IPS-15b (cell line): ENCODE data around the gene XIRP2.
"Not testable (repeated sequence)": the region's sequence is repeated elsewhere in the genome, so short reads cannot be mapped to it uniquely, and the experiment has no call there.

ENCODE experiments used
- H3K27me3 ChIP-seq: one replicate; pipeline ENCODE4 v1.6.1; 2013; ENCODE audit warnings: low read length; ENCODE audit not compliant: control insufficient read depth, insufficient read depth
- H3K36me3 ChIP-seq: one replicate; pipeline ENCODE4 v1.6.1; 2013; ENCODE audit warnings: low read length; ENCODE audit not compliant: control insufficient read depth, insufficient read depth
- H3K4me1 ChIP-seq: one replicate; pipeline ENCODE4 v1.6.1; 2013; ENCODE audit warnings: mild to moderate bottlenecking, low read length; ENCODE audit not compliant: control insufficient read depth, insufficient read depth
- H3K4me3 ChIP-seq: one replicate; pipeline ENCODE4 v1.5.1; 2013; ENCODE audit warnings: low read depth, low read length
- H3K9ac ChIP-seq: one replicate; pipeline ENCODE4 v1.6.1; 2013; ENCODE audit warnings: low read depth, mild to moderate bottlenecking, low read length
- H3K9me3 ChIP-seq: one replicate; pipeline ENCODE4 v1.6.1; 2013; ENCODE audit warnings: mild to moderate bottlenecking, low read length; ENCODE audit not compliant: control insufficient read depth, insufficient read depth

Gene XIRP2

DNA sequence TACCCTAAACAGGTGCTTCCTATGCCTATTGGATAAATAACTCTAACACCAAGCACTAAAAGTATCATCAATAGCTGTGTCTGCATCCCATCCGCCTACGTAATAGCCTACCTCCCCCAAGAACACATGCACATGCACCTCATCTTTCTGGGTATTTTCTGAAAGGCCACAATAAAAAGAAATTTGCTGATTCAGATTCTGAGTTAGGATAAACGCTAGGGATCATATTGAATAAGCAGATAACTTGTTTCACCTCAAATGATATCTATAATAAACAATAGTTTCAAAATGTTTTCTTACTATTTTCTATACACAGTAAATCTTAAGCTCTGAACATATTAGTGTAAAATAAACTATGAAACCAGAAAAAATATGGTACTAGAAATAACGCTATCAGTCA, 112.9 kb downstream of the XIRP2 start:
- Histone ChIP-seq H3K4me3 (no peak overlapping the region), H3K27me3 (no peaks in the 10 kb centered on the region), H3K9me3 (no peaks in the 10 kb centered on the region), H3K36me3 (no peaks in the 10 kb centered on the region), H3K9ac (no peak overlapping the region), H3K4me1 (no peaks in the 10 kb centered on the region)

DNA sequence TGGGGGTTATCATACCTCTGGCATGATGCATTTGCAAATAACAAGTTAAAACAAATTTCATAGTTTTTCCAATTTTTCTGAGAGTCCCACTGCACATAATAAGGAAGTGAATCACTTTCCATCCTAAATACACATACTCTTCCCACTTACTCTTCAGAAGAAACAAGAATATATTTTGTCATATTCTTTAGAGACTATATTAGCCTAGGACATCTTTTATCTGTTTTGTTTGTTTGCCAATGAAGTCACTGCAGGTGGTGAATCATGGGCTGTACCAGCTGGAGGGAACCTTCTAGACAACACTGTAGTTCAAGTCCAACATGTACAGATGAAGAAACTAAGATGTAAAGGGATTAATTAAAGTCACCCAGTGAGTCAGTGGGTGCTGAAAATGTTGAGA, 116.8 kb downstream of the XIRP2 start:
- Histone ChIP-seq H3K36me3 (no peaks in the 10 kb centered on the region), H3K4me1 (no peaks in the 10 kb centered on the region), H3K27me3 (no peaks in the 10 kb centered on the region), H3K9ac (no peak overlapping the region), H3K4me3 (no peak overlapping the region), H3K9me3 (no peaks in the 10 kb centered on the region)

DNA sequence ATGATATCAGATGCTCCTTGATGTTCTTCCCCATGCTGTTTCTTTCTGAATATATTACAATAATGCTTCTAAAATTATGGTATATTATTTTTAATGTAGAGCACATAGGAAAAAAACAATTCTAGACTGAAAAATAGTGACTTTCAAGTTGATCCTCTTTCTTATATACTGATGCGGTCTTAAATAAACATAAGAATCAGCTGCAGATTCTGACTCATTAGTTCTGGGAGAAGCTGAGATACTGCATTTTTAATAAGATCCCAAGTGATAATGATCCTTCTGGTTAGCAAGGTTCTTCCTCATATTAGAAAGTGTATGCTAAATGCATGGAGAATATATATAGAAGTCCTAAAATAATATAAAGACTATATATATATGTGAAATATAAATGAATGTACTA, 124.9 kb downstream of the XIRP2 start:
- no peak overlapping the region for H3K4me3 ChIP-seq
- H3K4me1 ChIP-seq = no peaks in the 10 kb centered on the region
- no peaks in the 10 kb centered on the region for H3K36me3 ChIP-seq

DNA sequence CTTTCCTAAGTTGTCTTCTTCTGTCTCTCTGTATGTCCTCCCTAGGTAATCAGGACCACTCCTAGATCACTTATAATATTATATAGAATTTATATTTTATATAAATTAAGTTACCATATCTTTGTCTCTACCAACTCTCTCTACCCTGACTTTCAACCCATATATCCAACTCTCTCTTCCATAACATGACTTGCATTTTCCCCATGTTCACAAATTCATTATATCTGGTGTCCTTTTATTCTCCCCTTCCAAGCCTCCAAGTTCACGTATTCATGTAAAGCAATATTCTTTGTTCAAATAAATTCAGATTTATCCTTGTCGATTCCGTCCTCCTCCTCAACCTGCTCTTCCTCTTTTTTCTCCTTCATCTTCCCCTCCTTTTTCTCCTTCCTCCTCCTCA, 127.5 kb downstream of the XIRP2 start:
- Histone ChIP-seq H3K27me3 (no peaks in the 10 kb centered on the region), H3K36me3 (no peaks in the 10 kb centered on the region), H3K9ac (no peak overlapping the region), H3K4me1 (no peaks in the 10 kb centered on the region), H3K4me3 (no peak overlapping the region), H3K9me3 (no peaks in the 10 kb centered on the region)

More for the DNA sequence above, 124.9 kb downstream of the XIRP2 start:
- H3K9me3 ChIP-seq = no peaks in the 10 kb centered on the region
- no peaks in the 10 kb centered on the region for H3K27me3 ChIP-seq
- H3K9ac ChIP-seq = no peak overlapping the region

DNA sequence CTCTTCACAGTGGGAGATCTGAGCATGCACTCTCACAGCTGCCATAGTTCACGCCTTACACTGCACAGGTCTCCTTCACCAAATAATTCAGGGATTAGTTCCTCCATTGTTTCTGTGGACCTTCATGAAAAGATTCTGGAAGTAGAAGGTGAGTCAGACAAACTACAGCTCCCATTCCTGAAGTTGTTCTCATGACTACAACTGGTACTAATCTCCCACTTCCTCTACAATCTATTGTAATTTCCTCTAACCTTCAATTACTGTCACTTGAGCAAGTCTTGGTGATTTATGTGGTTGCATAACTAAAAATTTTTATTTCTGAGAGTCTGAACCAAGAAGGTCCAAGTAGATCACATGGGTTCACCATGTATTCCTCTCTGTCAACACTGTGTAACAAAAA, 128.7 kb downstream of the XIRP2 start:
- H3K4me1 ChIP-seq = no peaks in the 10 kb centered on the region
- H3K27me3 ChIP-seq = no peaks in the 10 kb centered on the region
- H3K9ac ChIP-seq = no peak overlapping the region
- H3K4me3 ChIP-seq = no peak overlapping the region
- no peaks in the 10 kb centered on the region for H3K9me3 ChIP-seq
- H3K36me3 ChIP-seq = no peaks in the 10 kb centered on the region

DNA sequence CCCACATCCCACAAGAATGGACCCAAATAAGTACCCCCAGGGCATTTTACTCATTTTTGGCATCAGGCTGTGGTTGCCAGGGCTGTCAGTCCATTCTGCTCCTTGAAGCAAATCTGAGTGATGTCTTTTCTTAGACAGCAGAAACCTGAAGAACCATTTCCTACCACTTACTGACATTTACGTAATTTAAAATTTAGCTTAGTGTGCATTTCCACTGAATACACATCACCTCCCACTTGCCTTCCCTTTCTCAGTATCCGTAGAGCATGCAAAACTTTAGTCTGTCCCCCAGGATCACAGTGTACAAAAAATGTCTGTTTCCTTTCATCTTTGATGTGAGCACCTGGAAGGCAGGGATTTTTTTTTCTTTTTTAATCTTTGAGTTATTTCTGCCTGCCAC, 130.3 kb downstream of the XIRP2 start:
- no peaks in the 10 kb centered on the region for H3K36me3 ChIP-seq
- no peaks in the 10 kb centered on the region for H3K9me3 ChIP-seq
- no peak overlapping the region for H3K9ac ChIP-seq
- no peaks in the 10 kb centered on the region for H3K27me3 ChIP-seq
- no peaks in the 10 kb centered on the region for H3K4me1 ChIP-seq
- no peak overlapping the region for H3K4me3 ChIP-seq

GRCh38 chr2:167028503-167028902, 140.2 kb downstream of the XIRP2 start:
- Histone ChIP-seq H3K4me1 (no peaks in the 10 kb centered on the region), H3K36me3 (no peaks in the 10 kb centered on the region), H3K27me3 (no peaks in the 10 kb centered on the region), H3K9me3 (no peaks in the 10 kb centered on the region), H3K9ac (no peak overlapping the region), H3K4me3 (no peak overlapping the region)

DNA sequence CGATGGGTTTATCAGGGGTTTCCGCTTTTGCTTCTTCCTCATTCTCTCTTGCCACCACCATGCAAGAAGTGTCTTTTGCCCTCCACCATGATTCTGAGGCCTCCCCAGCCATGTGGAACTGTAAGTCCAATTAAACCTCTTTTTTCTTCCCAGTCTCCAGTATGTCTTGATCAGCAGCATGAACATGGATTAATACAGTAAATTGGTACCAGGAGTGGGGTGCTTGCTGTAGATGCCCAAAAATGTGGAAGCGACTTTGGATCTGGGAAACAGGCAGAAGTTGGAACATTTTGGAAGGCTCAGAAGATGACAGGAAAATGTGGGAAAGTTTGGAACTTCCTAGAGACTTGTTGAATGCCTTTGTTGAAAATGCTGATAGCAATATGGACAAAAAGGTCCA, 146.7 kb downstream of the XIRP2 start:
- H3K9ac ChIP-seq = not testable (repeated sequence)

DNA sequence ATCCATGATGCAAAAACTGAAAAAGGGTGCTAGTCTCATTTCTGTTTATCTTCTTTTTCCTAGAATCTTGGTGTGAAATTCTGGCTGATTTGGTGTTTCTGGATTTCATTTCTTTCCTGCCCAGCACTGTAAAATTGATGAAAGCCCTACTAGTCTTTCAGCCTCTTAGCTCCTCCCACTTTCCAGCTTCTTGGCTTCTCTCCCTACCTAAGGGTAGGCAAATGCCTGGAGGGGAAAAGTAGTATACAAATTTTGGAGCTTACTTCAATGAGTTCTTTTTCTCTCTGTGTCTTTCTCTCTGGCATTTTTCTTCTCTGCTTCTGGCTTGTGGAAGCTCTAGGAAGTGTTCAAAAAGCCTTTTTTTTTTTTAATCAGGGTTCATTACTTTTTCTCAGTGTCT, 160.5 kb downstream of the XIRP2 start:
- H3K4me1 ChIP-seq = no peaks in the 10 kb centered on the region
- no peak overlapping the region for H3K4me3 ChIP-seq
- H3K27me3 ChIP-seq = no peaks in the 10 kb centered on the region
- H3K36me3 ChIP-seq = no peaks in the 10 kb centered on the region
- H3K9ac ChIP-seq = no peak overlapping the region
- H3K9me3 ChIP-seq = no peaks in the 10 kb centered on the region

More for the DNA sequence above, 146.7 kb downstream of the XIRP2 start:
- H3K4me3 ChIP-seq, H3K27me3 ChIP-seq, H3K36me3 ChIP-seq, H3K4me1 ChIP-seq, H3K9me3 ChIP-seq: not testable (repeated sequence)

- Histone ChIP-seq H3K27me3 (no peaks in the 10 kb centered on the region), H3K4me3 (no peak overlapping the region), H3K4me1 (no peaks in the 10 kb centered on the region), H3K9ac (no peak overlapping the region), H3K9me3 (no peaks in the 10 kb centered on the region), H3K36me3 (no peaks in the 10 kb centered on the region)
Observed at GRCh38 chr2:167049659-167050058, 161.4 kb downstream of the XIRP2 start.

DNA sequence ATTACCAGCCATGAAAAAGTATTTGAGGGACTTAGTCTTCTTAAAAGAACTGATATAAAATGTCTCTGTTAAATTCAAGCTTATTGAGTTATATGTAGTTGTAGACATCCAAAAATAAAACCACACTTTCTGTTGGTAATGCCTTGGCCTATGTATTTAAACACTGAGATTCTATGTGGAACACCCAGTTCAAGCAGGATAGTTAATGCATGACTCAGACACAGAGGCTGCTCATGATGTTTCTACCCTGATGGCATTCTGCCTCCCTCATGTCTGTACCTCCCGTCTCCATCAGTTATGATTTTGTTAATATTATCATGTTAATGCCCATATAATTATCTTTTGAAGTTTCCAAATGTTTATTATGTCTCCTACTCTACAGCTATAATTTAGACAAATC, 164.5 kb downstream of the XIRP2 start:
- H3K36me3 ChIP-seq = no peaks in the 10 kb centered on the region
- H3K4me3 ChIP-seq = no peak overlapping the region
- no peaks in the 10 kb centered on the region for H3K27me3 ChIP-seq
- no peak overlapping the region for H3K9ac ChIP-seq
- H3K4me1 ChIP-seq = no peaks in the 10 kb centered on the region
- H3K9me3 ChIP-seq = no peaks in the 10 kb centered on the region

DNA sequence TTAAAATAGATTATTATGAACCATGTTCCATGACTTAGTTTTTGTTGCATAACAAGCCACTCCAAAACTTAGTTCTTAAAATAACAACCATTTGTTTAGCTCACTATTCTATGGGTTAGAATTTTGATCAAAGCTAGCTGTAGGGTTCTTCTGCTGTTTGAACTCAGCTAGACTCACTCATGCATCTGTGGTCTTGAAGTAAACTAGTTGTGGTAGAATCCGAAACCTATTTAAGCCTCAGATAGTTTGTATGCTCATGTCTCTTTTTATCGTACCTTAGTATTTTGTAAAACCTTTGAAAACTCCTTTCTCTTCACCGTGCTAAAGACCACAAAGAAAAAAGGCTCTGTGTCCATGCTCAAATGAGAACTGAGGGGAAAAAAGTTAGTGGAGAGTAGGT, 166.6 kb downstream of the XIRP2 start:
- H3K4me1 ChIP-seq = no peaks in the 10 kb centered on the region
- H3K27me3 ChIP-seq = no peaks in the 10 kb centered on the region
- no peaks in the 10 kb centered on the region for H3K9me3 ChIP-seq
- no peak overlapping the region for H3K9ac ChIP-seq
- H3K36me3 ChIP-seq = no peaks in the 10 kb centered on the region
- H3K4me3 ChIP-seq = no peak overlapping the region

GRCh38 chr2:167057446-167057845, 169.2 kb downstream of the XIRP2 start:
- H3K36me3 ChIP-seq = no peaks in the 10 kb centered on the region
- H3K4me1 ChIP-seq = no peaks in the 10 kb centered on the region
- no peak overlapping the region for H3K4me3 ChIP-seq
- no peaks in the 10 kb centered on the region for H3K27me3 ChIP-seq
- no peak overlapping the region for H3K9ac ChIP-seq
- no peaks in the 10 kb centered on the region for H3K9me3 ChIP-seq
